ENCODE results near the gene RELL1.

Gene RELL1

GRCh38 chr4:37591349-37591748, 94.8 kb downstream of the RELL1 start:
- DNase-seq: no peak

GRCh38 chr4:37590016-37590415, 96.2 kb downstream of the RELL1 start:
- DNase-seq: no peak

GRCh38 chr4:37588150-37588549, 98.0 kb downstream of the RELL1 start:
- DNase-seq: no peak

- no peak for DNase-seq
Observed at GRCh38 chr4:37586194-37586593, 100.0 kb downstream of the RELL1 start.

GRCh38 chr4:37584493-37585060, 101.6 kb downstream of the RELL1 start:
- DNase-seq: no peak

- no peak for DNase-seq
Observed at GRCh38 chr4:37584071-37584470, 102.1 kb downstream of the RELL1 start.

- no peak for DNase-seq
Observed at GRCh38 chr4:37573566-37573965, 112.6 kb downstream of the RELL1 start.

- DNase-seq: no peak
Observed at GRCh38 chr4:37568489-37568888, 117.7 kb downstream of the RELL1 start.

- no peak for DNase-seq
Observed at GRCh38 chr4:37567836-37568235, 118.3 kb downstream of the RELL1 start.

- DNase-seq: no peak
Observed at GRCh38 chr4:37562592-37562991, 123.6 kb downstream of the RELL1 start.

- no peak for DNase-seq
Observed at GRCh38 chr4:37561803-37562207, 124.4 kb downstream of the RELL1 start.

- DNase-seq: no peak
Observed at GRCh38 chr4:37561196-37561802, 124.9 kb downstream of the RELL1 start.

Measured in CD4-positive, alpha-beta T cell treated with Interleukin-10 for 1 hour (primary cell).